Measurements from ENCODE around the gene CORO2B.
"Not testable (repeated sequence)": the region's sequence is repeated elsewhere in the genome, so short reads cannot be mapped to it uniquely, and the experiment has no call there.

Gene CORO2B

DNA sequence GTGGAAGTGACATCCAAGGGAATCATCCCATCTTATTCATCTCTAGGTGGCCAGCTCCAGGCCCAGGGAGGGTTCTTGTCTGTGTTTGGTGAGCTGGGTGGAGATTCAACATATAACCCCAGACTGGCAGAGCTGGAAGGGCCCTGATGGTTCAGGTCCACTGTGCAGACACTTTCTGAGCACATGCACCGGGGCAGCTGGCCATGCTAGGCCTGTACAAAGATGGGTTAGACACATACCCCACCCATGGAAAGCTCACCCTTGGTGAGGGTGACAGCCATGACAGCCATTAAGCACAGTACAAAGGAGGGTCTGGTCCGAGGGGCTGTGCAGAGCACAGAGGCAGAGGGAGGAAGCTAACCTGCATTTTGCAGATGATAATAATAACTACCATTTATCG lies 100.4 kb downstream of the CORO2B start:
- no peak for DNase-seq

DNA sequence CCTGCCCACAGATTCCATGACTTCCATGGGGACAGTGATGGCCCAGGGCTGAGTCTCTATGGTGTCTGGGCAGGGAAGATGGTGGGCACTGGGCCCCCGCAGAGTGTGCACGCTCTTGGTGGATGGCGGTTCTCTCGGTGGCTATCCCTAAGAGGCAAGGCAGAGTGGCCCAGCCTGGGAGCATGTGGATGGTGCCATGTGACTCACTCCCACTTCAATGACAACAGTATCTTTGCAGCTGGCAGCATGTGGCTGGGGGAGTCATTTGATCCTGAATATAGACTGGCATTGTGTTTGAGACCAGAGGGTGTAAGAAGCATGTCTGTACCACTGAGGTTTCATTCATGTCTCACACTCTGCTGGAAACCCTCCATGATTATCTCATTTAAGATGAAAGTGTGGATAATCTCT lies 101.2 kb downstream of the CORO2B start:
- no peak for DNase-seq

DNA sequence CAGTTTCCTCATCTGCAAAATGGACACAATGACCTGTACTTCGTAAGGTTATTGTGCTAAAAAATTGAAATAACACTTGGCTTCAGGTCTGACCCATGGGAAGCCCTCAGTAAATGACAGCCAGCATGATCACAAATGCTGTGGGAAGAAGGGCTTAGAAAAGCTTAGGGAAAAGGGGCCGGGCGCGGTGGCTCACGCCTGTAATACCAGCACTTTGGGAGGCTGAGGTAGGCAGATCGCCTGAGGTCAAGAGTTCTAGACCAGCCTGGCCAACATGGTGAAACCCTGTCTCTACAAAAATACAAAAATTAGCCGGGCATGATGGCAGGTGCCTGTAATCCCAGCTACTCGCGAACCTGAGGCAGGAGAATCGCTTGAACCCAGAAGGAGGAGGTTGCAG lies 102.0 kb downstream of the CORO2B start:
- not testable (repeated sequence) for DNase-seq

GRCh38 chr15:68681836-68682235 lies 103.0 kb downstream of the CORO2B start:
- no peak for DNase-seq

DNA sequence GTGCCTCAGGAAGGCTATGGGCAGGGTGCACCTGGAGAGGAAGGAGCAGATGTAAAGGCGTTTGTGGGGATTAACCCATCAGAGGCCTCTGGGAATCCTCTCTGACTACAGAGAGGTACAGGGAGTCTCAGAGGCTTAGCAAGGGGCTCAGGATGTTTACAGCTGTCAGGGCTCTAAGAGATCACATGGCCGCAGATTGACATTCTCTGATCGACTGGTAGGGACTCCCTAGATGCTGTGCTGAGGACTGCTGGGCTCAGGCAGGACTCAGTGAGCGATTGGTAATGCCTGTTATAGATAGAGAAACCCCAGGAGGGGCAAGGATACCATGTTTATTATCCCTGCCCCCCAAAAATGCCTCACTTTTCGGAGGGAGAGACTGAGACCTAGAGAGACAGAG lies 103.5 kb downstream of the CORO2B start:
- no peak for DNase-seq

GRCh38 chr15:68683026-68683425 lies 104.2 kb downstream of the CORO2B start:
- DNase-seq = no peak

GRCh38 chr15:68683551-68683950 lies 104.8 kb downstream of the CORO2B start:
- no peak for DNase-seq

- DNase-seq = no peak
Observed at GRCh38 chr15:68684476-68684875, 105.7 kb downstream of the CORO2B start.

DNA sequence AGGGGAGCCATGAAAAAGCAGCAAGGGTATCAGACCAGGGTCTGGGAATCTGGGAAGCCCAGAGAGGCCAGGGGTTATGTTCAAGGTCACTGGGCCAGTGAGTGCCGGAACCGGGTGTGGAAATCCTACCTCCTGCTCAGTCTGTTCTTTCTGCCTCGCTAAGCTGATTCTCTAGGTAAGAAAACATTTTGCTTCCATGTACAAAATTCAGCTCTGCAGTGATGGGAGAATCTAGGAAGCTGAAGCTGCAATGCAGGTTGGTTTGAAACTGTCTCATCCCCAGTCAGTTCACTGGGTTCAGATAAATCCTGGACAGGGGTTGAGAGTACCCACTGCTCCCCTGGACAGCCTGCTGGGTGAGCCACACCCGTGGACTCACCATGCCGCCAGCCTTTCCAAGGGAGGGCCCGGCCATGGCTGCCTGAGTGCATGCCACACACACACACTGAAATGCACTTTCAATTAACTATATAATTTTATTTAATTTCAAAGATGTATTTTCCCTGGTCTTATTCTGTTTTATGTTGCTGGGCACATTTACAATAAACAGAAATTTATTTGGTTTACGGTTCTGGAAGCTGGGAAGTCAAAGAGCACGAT lies 108.4 kb downstream of the CORO2B start:
- DNase-seq = no peak

DNA sequence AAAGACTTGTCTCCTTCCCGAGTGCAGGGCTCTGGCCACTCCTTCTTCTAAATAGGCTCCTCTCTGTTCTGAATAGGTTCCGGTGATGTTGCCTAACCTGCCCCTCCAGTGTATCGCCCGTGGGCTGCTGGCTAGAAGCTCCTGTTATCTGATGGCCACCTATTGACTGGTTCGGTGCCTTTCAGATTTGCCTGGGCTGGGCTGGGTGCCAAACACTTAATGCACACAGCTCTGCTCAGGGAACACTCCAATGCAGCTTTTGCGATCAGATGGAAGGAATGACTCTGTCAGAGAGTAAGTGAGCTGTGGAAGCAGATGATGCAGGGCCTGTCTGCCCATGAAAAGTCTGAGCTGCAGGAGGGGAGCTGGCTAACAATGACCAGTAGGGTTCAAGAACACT lies 112.9 kb downstream of the CORO2B start:
- peak; percentile 41 for DNase-seq

DNA sequence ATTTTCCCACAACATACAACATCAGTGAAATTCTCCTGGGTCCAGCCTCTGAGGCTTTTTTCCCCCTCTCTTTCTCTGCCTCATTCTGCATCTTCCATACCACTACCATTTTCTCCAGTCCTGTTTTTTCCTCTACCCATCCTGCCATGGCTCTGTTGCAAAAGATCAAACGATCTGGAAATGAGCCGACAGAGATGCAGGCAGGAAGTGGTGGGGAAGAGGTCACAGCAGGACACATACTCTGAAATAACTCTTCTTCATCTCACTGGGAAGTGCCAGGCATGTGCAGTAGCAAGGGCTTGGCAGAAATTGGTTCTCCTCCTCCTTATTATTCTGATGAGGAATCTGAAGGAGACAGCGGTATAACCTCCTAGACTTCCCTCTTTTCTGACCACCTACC lies 114.3 kb downstream of the CORO2B start:
- DNase-seq = peak; percentile 39

DNA sequence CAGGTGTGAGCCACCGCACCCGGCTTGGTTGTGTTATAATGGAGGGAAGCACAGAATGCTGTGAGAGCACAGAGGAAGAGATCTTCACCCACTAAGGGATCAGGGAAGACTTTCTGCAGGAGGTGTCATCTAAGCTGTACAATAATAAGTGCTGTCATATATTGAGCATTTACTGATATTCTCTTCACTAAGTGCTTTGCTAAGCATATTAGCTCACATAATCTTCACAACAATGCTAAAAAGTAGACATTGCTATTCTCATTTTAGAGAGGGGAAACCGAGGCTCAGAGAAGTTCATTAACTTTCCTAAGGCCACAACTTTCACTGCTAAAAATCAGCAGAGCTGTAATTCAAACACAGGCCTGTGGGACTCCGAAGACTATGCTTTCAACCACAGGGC lies 115.3 kb downstream of the CORO2B start:
- DNase-seq = no peak

GRCh38 chr15:68695061-68695595 lies 116.3 kb downstream of the CORO2B start:
- DNase-seq = no peak

- no peak for DNase-seq
Observed at GRCh38 chr15:68696414-68697363, 117.9 kb downstream of the CORO2B start.

DNA sequence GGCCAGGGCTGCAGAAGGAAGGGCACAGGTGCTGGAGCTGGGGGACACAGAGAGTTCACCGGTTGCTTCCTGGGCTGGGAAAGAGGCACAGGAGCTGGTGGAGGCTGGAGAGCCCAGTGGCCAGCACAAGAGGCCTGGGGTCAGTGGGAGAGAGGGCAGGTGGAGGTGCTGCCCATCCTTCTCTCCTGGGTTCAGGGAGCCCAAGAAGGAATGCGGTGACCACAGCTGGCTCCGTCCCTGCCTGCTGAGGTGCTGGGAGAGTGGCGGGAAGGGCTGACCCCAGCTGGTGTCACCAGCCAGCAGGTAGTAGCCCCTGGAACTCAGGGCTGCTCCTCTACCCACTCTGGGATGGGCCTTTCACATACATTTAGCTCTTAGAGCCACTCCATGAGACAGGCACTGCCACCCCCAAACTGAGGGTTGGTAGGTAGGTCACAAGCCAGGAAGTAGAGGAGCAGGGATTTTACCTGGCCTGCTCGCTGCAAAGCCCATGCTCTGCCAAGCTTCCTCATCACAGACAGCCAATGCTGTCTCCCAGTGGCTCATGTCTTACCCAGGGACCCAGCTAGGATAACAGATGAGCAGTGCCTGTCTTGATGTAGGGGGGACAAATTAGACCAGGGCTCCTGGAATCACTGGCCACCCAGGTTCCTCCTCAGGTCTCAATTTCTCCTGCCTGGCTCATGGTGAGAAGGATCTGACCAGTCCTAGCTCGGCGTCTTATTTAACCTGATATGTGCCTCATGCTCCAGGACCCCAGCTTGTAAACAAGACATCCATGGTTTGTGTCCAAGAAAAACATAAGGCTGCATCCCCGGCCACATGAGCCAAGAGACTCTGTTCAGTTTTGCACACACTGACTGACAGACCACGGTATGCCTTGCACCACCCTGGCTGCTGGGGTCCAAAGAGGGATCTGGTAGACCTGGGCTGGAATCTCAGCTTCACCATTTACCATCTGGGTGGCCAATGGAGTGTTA lies 119.2 kb downstream of the CORO2B start:
- no peak for DNase-seq

DNA sequence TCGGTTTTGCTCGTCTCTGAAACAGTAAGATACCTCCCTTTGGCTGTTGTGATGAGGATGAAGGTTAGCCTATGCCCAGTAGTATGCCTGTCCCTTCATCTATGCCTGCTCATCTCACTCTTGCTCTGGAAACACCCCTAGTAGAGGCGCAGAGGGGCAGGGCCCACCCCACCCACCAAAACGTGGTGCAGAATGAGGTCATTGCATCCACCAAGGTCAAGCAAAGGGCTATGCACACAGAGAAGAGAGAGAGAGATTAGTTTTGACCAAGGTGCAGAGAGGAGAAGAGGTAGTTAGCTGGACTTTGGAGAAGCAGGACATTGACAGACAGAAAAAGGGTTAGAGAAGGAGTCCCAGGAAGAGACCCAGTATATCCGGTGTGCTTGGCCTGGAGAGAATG lies 119.9 kb downstream of the CORO2B start:
- DNase-seq = no peak

DNA sequence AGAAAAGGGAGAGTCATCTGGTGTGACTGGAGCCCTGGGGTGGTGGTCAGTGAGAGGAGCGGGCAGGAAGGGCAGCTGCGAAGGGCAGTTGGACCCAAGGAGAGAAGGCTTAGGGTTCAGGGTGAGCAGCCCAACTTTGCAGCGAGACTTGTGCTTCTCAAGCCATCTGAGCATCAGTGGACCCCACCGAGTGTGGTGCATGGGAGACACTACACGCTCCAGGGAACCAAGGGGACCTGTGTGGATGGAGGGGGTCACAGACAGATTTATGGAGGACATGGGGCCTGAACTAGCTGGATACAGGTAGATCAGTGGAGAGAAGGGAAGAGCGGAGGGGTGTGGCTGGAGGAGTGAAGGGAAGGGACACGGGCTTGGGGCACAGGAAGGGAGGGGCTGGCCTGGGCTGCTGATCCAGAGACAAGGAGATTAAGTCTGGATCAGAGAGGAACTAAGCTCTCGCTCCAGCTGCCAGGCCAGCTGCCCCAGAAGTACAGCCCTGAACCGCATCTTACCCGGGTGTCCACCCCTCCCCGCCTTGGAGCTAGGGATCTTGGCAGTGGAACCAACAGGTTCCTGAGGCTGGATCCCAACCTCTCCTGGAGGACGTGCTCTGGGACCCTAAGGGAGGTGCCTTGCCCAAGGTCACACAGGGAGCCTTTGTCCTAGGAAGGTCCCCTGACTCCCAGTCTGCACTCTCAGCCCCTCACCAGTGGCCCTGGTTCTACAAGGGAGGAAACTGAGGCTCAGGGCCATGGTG lies 120.5 kb downstream of the CORO2B start:
- no peak for DNase-seq

DNA sequence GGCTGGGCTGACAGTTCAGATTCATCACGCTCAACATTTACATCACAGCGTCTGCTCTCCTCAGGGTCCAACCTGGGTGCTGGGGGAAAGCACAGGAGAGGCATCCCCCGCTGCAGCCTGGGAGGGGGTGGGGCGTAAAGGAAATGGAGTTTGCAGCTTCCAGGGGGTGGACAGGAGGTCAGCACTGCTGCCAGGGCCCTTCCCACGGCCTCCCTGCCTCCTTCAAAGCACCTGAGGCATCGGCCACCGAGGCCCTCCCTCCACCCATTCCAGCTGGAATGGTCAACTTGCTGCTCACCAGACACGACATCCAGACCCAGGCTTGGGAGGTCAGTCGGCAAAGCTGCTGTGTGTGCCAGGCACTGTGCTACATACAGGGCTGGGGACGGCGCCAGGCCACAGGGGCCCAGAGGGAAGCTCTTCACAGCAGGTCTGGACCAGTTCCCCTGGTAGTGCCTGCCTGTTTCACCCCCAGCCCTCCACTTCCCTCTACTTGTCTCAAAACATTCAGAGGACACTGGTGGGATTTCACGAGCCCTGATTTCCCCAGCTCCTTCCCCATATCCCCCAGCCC lies 121.2 kb downstream of the CORO2B start:
- no peak for DNase-seq

DNA sequence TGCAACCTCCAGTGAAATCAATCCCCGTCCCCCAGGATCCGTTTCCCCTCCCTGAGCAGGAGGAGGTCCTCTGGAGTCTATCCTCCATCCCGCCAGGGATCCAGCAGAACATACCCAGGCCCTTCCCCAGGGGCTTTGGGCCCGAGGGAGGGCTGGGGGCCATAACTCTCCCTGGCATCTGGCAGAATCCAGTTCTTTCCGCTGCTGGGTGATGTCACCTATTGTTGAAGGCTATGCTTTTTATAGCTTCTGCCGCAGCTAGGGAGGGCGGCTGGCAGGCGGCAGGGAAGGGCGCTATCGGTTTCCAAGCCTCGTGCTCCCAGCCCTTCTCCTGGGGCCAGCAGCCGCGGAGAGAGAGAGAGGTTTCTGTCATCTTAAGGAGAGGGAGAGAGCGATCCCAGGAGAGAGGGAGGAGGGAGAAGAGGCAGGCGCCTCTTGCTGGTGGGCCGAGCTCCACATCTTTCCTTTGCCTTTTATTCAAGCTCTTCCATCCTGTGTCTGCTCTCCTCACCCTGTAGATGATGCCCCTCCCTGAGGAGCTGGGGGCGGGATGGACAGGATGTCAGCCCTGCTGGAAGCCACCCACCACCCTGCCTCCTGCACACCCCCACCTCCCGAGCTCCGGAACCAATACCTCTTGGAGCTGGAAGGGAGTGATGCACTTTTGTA lies 121.8 kb downstream of the CORO2B start:
- peak; percentile 19 for DNase-seq

- no peak for DNase-seq
Observed at GRCh38 chr15:68701886-68702285, 123.1 kb downstream of the CORO2B start.

- DNase-seq = peak; percentile 99
Observed at GRCh38 chr15:68704496-68705021, 125.8 kb downstream of the CORO2B start.
